KG1 (cell line): ENCODE measurements around the gene DCTN3.

Experiments used
- DNase-seq: peaks from one replicate; lab custom pipeline; 2025; lab: John Stamatoyannopoulos, UW

The DCTN3 gene

GRCh38 chr9:34620061-34620994, at the start of gene DCTN3:
Gene DCTN3, minus strand, starts transcription at chr9:34620495. Its CDS starts 31 bp downstream, at chr9:34620464.
- peak; percentile 86 for DNase-seq

- no peak for DNase-seq
These were observed 45.3 kb upstream of the DCTN3 start for GRCh38 chr9:34665381-34666250.

DNA sequence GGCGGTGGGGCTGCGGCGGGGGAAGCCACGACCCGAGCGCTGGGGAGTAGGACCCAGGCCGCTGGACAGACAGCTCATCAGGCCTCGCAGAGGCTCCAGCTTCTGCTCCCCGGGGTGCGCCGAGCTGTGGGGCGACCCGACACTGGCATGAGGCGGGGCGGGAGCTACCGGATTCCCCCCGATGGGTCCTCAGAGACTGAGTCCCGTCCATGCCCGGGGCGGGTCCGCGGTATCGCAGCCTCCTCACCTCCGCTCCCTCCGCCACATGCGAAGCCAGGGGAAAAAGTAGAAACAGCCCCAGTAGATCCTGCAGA, 44.7 kb upstream of the DCTN3 start:
- DNase-seq = no peak

GRCh38 chr9:34664281-34665066, 44.2 kb upstream of the DCTN3 start:
- DNase-seq = peak; percentile 22

- DNase-seq = no peak
These were observed 43.0 kb upstream of the DCTN3 start for GRCh38 chr9:34663303-34663605.

GRCh38 chr9:34662526-34663302, 42.4 kb upstream of the DCTN3 start, which contains the start of gene CCL27:
Gene CCL27, minus strand, starts transcription at chr9:34662657. Its CDS starts 24 bp downstream, at chr9:34662633.
- DNase-seq = no peak

GRCh38 chr9:34659592-34660253, 39.4 kb upstream of the DCTN3 start:
- no peak for DNase-seq

GRCh38 chr9:34658461-34658860, 38.2 kb upstream of the DCTN3 start:
- DNase-seq = no peak

- DNase-seq = no peak
These were observed 36.7 kb upstream of the DCTN3 start for GRCh38 chr9:34656992-34657391.

- DNase-seq = no peak
These were observed 35.1 kb upstream of the DCTN3 start for GRCh38 chr9:34655394-34655793.

DNA sequence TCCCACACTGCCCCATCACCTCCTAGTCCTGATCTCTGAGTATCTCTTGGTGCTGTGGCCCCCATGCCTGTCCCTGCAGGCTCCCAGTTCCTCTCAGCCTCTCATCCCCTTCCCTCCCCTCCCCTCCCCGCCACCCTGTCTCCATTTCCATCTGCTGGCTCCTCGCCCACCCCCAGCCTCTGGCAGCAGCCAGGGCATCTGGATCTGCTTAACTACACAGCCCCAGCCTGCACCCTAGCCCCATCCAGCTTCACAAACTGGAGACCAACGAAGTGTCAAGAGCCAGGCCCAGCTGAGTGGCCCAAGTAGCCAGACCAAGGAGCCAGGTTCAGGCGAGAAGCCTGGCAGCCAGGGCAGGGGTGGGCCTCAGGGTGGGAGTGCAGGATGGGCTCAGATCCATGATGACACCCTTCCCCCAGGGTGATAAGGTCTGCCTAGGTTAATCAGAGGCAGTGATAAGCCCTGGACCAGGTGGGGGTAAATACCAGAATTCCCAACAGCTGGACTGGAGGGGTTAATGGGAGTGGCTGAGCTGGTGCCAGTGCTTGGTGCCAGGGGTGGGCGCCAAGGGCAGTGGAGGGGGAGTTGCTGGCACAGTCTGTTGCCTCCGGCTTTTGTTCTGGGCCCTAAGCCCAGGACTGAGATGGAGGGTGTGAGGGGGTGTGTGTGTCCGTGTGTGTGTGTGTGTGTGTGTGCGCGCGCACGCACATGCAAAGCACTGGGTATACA, 34.2 kb upstream of the DCTN3 start:
- no peak for DNase-seq

DNA sequence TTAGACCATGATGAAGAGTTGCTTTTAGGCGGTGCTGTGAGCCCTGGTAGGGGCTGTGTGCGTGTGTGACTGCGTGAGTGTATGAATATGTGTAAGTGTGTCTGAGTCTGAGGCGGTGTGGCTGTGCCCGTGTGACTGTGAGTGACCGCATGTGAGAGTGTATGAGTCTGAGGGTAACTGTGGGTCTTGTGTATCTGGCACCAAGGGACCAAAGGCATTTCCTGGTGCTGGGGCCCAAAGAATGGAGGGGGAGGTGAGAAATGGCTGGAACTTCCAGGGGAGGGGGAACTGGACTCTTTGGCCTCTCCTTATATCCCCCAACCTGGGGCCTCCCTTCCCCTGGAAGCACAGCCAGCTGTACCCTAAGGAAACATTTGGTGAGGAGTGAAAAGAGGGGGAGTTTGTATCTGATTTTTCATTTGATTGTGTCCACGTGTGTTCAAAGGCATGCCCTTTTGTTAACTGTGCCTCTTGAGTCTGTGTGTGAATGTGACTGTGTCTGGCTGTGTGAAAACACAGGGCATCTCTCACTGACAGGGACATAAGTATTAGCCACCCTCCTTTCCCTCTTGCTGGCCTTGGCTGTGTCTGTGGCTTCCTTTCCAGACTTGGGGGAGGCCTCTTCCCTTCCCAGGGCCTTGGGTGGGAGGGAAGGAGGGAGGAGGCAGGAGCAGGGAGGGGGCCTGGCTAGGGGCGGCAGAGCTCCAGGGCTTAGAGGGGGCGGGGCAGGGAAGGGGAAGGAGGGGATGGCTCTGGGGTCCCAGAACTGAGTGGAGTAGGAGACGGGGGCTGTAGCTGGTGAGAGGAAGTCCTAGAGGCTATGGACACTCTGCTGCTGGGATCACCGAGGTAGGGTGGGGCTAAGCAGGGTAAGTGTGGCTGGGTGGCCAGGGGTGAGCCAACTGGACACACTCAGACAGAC, 33.1 kb upstream of the DCTN3 start:
- no peak for DNase-seq

DNA sequence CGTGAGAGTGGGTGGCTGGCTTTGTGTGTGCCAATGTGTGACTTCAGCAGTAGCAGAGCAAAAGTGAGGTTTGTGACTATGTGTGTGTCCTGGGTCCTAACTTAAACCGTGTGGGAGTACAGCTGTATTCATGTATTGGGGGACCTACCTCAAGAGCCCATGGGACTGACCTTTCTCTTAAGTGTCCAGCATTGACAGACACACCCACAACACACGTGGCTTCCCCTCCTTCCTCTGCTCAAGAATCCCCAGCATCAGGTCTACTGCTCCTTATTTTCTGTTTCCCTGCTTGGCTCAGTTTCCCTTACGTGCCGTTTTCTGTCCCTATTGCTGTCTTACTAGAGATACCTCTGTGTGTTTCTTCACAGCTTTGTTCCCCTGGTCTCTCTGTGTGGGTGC, 32.3 kb upstream of the DCTN3 start:
- no peak for DNase-seq

DNA sequence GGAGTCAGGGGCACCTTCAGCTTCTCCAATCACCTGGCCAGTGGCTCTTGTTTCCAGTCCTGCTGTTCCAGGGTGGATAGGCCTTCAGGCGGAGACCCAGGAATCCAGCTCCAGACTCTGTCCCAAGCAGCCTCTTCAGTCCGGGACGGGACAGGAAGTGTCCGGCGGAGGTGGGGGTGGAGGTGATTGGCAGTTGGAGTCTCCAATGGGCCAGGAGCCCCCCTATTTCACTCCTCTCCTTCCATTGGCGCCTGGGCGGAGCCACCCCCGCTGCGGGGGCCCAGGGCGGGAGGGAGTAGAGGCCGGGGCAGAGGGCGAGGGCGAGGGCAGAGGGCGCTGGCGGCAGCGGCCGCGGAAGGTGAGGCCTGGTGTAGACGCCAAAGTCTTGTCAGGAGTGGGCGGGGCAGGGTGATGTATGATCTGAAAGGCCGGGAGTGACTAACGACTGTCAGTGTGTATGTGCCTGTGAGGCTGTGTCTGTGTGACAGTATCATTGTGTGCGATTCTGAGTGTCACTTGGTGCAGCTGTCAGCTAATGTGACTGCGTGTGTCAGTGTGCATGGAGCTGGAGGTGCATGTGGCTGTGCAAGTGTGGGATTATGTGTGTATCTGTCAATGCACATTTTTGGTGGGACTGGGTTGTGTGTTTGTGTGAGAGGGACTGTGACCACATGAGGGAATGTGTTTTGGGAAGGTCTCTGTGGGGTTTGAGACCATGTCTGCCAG, 31.7 kb upstream of the DCTN3 start, which contains the start of gene IL11RA:
Gene IL11RA, plus strand, starts transcription at position 310 of the 726 bp plus-strand sequence. CDS start 3,033 bp downstream, outside the sequence.
- no peak for DNase-seq

- DNase-seq = no peak
These were observed 31.0 kb upstream of the DCTN3 start for GRCh38 chr9:34651321-34651720.

GRCh38 chr9:34650816-34651215, 30.5 kb upstream of the DCTN3 start:
- DNase-seq = no peak

DNA sequence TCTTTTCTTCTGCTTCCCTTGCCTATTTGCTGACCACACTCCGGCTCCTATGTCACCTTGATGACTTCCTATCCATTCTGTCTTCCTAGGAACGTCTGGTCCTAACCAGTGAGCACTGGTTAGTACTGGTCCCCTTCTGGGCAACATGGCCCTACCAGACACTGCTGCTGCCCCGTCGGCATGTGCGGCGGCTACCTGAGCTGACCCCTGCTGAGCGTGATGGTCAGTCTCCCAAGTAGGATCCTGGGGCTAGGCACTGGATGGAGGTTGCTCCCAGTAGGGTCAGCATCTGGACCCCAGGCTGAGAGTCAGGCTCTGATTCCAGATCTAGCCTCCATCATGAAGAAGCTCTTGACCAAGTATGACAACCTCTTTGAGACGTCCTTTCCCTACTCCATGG, 28.4 kb upstream of the DCTN3 start:
- no peak for DNase-seq

- no peak for DNase-seq
These were observed 27.4 kb upstream of the DCTN3 start for GRCh38 chr9:34647651-34648050.

GRCh38 chr9:34647084-34647403, 26.7 kb upstream of the DCTN3 start:
- DNase-seq = no peak
